GM12801 (cell line): Measurements from ENCODE around the gene MYL3.

Experiments used
- CTCF ChIP-seq: IDR thresholded peaks from one replicate; pipeline ENCODE4 v1.5.1; 2011; ENCODE audit warnings: control low read depth; ENCODE audit not compliant: insufficient read length; ENCODE audit errors: extremely low read depth

Gene MYL3

GRCh38 chr3:46907271-46907670 lies 44.0 kb upstream of the MYL3 start:
- TF ChIP-seq CTCF: no peak

GRCh38 chr3:46906471-46907058 lies 43.3 kb upstream of the MYL3 start:
- TF ChIP-seq CTCF: no peak

GRCh38 chr3:46905661-46906451 lies 42.6 kb upstream of the MYL3 start:
- TF ChIP-seq CTCF: no peak

- TF ChIP-seq CTCF: no peak
These were observed 41.9 kb upstream of the MYL3 start for GRCh38 chr3:46905213-46905560.

- no peak for TF ChIP-seq CTCF
These were observed 41.3 kb upstream of the MYL3 start for GRCh38 chr3:46904303-46905212.

- TF ChIP-seq CTCF: no peak
These were observed 40.4 kb upstream of the MYL3 start for GRCh38 chr3:46903341-46904302.
